HUES6 (cell line): ENCODE data around the gene LARGE1.

ENCODE experiments used
- H3K27ac ChIP-seq: 2 replicates; pipeline ENCODE4 v1.7.0; 2013; ENCODE audit warnings: low read depth, mild to moderate bottlenecking, low read length, inconsistent platforms
- H3K27me3 ChIP-seq: 2 replicates; pipeline ENCODE4 v1.6.1; 2013; ENCODE audit warnings: low read length; ENCODE audit not compliant: control insufficient read depth, insufficient read depth
- H3K36me3 ChIP-seq: 2 replicates; pipeline ENCODE4 v1.6.1; 2013; ENCODE audit warnings: low read length; ENCODE audit not compliant: control insufficient read depth, insufficient read depth
- H3K4me1 ChIP-seq: 2 replicates; pipeline ENCODE4 v1.6.1; 2013; ENCODE audit warnings: low read length; ENCODE audit not compliant: control insufficient read depth, insufficient read depth
- H3K4me3 ChIP-seq: 2 replicates; pipeline ENCODE4 v1.5.1; 2013; ENCODE audit warnings: low read depth, low read length
- H3K9ac ChIP-seq: one replicate; pipeline ENCODE4 v1.6.1; 2013; ENCODE audit warnings: mild to moderate bottlenecking, low read length
- H3K9me3 ChIP-seq: 2 replicates; pipeline ENCODE4 v1.6.1; 2013; ENCODE audit warnings: low read depth, low read length; ENCODE audit not compliant: control insufficient read depth, insufficient read depth

Gene LARGE1

GRCh38 chr22:33706100-33706499 is 214.2 kb downstream of the LARGE1 start:
- Histone ChIP-seq H3K9me3 (peaks cover 9% of the 10 kb centered on the region; the same call in 1 of the 2 replicates), H3K36me3 (no peaks in the 10 kb centered on the region; the same call in 1 of the 2 replicates), H3K9ac (no peak overlapping the region), H3K27me3 (no peaks in the 10 kb centered on the region), H3K4me1 (peaks cover 9% of the 10 kb centered on the region), H3K4me3 (no peak overlapping the region), H3K27ac (no peak overlapping the region)

- Histone ChIP-seq H3K9me3 (peaks cover 6% of the 10 kb centered on the region; the same call in 1 of the 2 replicates), H3K27ac (no peak overlapping the region), H3K9ac (no peak overlapping the region), H3K36me3 (peaks cover 10% of the 10 kb centered on the region; the same call in 1 of the 2 replicates), H3K4me1 (no peaks in the 10 kb centered on the region), H3K4me3 (no peak overlapping the region), H3K27me3 (no peaks in the 10 kb centered on the region)
Observed at GRCh38 chr22:33699176-33699575, 221.1 kb downstream of the LARGE1 start.

DNA sequence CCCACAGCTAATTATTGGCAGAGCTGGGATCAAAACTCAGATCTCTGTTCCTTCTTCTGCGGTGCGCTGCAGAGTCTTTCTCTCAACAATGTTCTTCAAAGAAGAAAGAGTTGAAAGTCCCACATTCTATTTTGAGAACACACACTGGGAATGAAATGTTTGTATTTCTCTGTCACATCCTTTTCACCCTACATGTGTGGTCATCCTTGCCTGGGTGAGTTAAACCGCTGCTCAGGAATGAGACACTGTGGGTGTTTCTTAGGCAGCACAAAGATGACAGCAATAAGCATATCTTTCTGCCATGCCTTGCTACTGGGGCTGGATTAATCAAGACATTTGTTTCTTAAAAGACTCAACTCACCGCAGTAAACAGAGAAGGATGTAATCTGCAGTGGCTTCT is 222.6 kb downstream of the LARGE1 start:
- H3K4me3 ChIP-seq = no peak overlapping the region
- H3K4me1 ChIP-seq = no peaks in the 10 kb centered on the region
- H3K9me3 ChIP-seq = no peaks in the 10 kb centered on the region
- H3K27me3 ChIP-seq = no peaks in the 10 kb centered on the region
- peaks cover 10% of the 10 kb centered on the region; the same call in 1 of the 2 replicates for H3K36me3 ChIP-seq
- no peak overlapping the region for H3K27ac ChIP-seq
- no peak overlapping the region for H3K9ac ChIP-seq

- H3K36me3 ChIP-seq = no peaks in the 10 kb centered on the region
- no peaks in the 10 kb centered on the region for H3K9me3 ChIP-seq
- H3K4me3 ChIP-seq = no peak overlapping the region
- H3K9ac ChIP-seq = no peak overlapping the region
- peaks cover 6% of the 10 kb centered on the region; the same call in 1 of the 2 replicates for H3K4me1 ChIP-seq
- no peaks in the 10 kb centered on the region for H3K27me3 ChIP-seq
- no peak overlapping the region for H3K27ac ChIP-seq
Observed at GRCh38 chr22:33691057-33691630, 229.1 kb downstream of the LARGE1 start.

DNA sequence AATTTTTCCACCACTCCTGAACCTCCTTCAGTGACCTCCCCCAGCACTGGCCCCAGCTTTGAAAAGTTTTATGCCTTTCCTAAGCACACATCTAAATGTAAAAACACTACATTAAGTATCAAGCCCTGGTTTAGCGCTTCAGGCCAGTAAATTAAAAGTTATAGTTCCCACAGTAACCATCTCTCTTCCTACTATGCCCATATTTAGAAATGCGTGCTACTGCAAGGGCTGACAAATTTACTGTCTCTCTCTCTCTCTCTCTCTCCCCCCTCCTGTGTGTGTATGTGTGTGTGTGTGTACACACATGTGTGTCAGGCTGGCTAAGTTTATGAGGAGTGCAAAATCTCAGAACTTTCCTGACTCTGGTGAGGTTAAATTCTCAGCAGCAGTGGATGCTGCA is 231.4 kb downstream of the LARGE1 start:
- H3K36me3 ChIP-seq = no peaks in the 10 kb centered on the region
- no peaks in the 10 kb centered on the region for H3K27me3 ChIP-seq
- no peak overlapping the region for H3K4me3 ChIP-seq
- no peak overlapping the region for H3K9ac ChIP-seq
- no peaks in the 10 kb centered on the region for H3K9me3 ChIP-seq
- H3K27ac ChIP-seq = no peak overlapping the region
- peaks cover 6% of the 10 kb centered on the region; the same call in 1 of the 2 replicates for H3K4me1 ChIP-seq

DNA sequence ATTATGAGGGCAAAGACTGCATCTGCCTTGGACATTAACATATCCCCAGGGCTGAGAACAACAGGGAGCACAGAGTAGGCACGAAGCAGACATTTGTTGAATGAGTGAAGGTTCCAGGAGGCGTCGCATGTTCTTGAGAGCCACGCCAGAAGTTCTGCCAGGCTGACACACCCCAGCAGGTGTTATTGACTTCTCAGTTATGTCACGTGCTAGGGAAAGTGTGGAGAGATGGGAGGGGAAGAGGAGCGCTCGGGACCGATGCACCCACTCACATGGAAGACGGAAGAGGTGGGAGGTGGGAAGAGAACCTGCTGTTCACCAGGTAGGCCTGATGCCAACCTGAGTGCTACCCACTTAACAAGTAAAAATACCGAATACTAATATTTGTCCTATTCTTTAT is 232.8 kb downstream of the LARGE1 start:
- H3K36me3 ChIP-seq = no peaks in the 10 kb centered on the region
- no peaks in the 10 kb centered on the region for H3K27me3 ChIP-seq
- H3K4me1 ChIP-seq = peaks cover 6% of the 10 kb centered on the region; the same call in 1 of the 2 replicates
- H3K27ac ChIP-seq = no peak overlapping the region
- no peaks in the 10 kb centered on the region for H3K9me3 ChIP-seq
- no peak overlapping the region for H3K4me3 ChIP-seq
- H3K9ac ChIP-seq = no peak overlapping the region

DNA sequence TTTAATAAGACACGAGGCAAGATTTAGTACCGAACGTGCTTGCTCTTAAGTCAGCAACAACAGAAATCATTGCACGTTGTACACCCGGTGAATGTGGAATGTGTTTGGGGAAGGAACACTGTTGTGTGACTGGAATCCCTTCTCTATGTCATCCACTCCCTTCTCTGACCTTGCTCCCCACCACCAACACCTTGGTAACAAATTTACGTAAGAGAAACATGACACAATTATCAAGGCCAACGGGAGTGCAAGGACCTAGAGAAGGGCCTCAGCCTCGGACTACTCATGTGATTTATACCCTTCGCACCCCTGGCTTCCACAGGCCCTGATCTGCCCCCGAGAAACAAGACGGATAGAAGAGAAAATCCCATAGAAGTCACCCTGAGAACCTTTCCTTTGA is 236.2 kb downstream of the LARGE1 start:
- no peak overlapping the region for H3K27ac ChIP-seq

DNA sequence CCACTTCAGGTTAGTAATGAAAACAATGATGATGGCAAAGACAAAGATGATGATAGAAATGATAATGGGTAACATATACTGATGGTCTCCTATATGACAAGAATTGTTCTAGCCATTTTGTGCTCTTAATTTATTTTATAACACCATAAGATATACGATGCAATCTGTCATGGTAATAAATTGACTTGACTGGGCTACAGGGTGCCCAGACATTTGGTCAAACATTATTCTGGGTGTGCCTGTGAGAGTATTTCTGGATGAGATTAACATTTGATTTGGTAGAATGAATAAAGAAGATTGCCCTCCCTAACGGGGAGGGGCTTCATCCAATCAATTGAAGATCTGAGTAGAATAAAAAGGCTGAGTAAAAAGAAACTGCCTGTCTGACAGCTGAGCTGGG is 237.3 kb downstream of the LARGE1 start:
- H3K9ac ChIP-seq = no peak overlapping the region
- no peaks in the 10 kb centered on the region for H3K9me3 ChIP-seq
- H3K4me3 ChIP-seq = no peak overlapping the region
- H3K4me1 ChIP-seq = no peaks in the 10 kb centered on the region
- H3K27me3 ChIP-seq = no peaks in the 10 kb centered on the region
- no peaks in the 10 kb centered on the region for H3K36me3 ChIP-seq
- H3K27ac ChIP-seq = no peak overlapping the region

More for the DNA sequence above, 236.2 kb downstream of the LARGE1 start:
- no peak overlapping the region for H3K4me3 ChIP-seq
- no peaks in the 10 kb centered on the region for H3K36me3 ChIP-seq
- no peak overlapping the region for H3K9ac ChIP-seq
- no peaks in the 10 kb centered on the region for H3K4me1 ChIP-seq
- H3K9me3 ChIP-seq = no peaks in the 10 kb centered on the region
- H3K27me3 ChIP-seq = no peaks in the 10 kb centered on the region

DNA sequence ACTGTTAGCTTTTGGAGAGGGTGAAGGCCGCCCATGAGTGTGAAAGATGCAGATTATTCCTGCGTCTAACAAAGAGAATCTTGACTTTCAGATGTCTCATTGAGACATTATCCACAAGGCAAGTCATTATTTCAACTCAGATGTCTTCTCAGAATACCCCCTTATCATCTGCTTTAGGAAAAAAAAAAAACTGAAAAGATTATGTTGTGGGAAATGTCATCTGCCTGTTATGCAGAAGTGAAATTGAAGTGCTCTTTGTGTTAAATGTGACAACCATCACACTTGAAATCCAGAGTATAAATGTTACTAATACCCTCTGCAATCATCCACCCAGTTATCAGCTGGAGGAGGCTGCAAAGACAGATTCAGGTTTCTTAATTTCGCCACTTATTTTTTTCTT is 239.6 kb downstream of the LARGE1 start:
- Histone ChIP-seq H3K27ac (no peak overlapping the region), H3K36me3 (no peaks in the 10 kb centered on the region), H3K4me3 (no peak overlapping the region)

GRCh38 chr22:33678523-33678922 is 241.8 kb downstream of the LARGE1 start:
- peaks cover 4% of the 10 kb centered on the region; the same call in 1 of the 2 replicates for H3K4me1 ChIP-seq

More for the DNA sequence above, 239.6 kb downstream of the LARGE1 start:
- Histone ChIP-seq H3K9me3 (no peaks in the 10 kb centered on the region), H3K4me1 (no peaks in the 10 kb centered on the region), H3K27me3 (no peaks in the 10 kb centered on the region), H3K9ac (no peak overlapping the region)

DNA sequence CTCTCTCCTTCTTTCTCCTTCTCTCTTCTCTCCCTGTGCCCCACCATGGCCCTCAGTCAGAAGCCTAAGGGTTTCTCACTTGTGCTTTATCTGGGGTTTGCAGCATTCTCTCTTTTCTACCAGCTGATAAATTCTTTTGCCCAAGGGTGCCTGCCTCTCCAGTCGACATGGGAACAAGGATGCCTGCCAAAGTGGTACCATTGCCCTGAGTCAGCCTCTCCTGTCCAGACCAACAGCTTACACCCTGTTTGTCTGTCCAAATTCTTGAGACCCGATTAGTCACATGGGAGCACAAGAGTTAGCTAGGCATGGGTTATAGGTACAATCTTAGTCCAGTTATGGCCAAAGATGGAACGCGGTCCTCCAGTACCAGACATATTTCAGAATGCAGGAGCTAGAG is 242.7 kb downstream of the LARGE1 start:
- no peak overlapping the region for H3K4me3 ChIP-seq
- no peak overlapping the region for H3K9ac ChIP-seq
- no peak overlapping the region for H3K27ac ChIP-seq
- H3K36me3 ChIP-seq = no peaks in the 10 kb centered on the region
- no peaks in the 10 kb centered on the region for H3K9me3 ChIP-seq
- peaks cover 4% of the 10 kb centered on the region; the same call in 1 of the 2 replicates for H3K4me1 ChIP-seq
- no peaks in the 10 kb centered on the region for H3K27me3 ChIP-seq

More at GRCh38 chr22:33678523-33678922, 241.8 kb downstream of the LARGE1 start:
- Histone ChIP-seq H3K9me3 (no peaks in the 10 kb centered on the region), H3K4me3 (no peak overlapping the region), H3K27me3 (no peaks in the 10 kb centered on the region), H3K36me3 (no peaks in the 10 kb centered on the region), H3K27ac (no peak overlapping the region), H3K9ac (no peak overlapping the region)
